OCI-LY3 (cell line): ENCODE results near the gene CCL21.

Source experiments
- H2AFZ ChIP-seq: fragments of 200-600, 300-600 bp; shearing (Covaris generic); 2 replicates; pipeline ENCODE4 v1.6.0; 2014; ENCODE audit warnings: antibody characterized with exemption, low read depth, low read length
- H3K27ac ChIP-seq: fragments of 200-600, 300-600 bp; sonication (generic); 2 replicates; pipeline ENCODE4 v1.5.1; 2014; ENCODE audit warnings: mild to moderate bottlenecking, low read length, moderate library complexity, mixed read lengths
- H3K27me3 ChIP-seq: fragments of 200-600, 300-600 bp; sonication (generic); 2 replicates; pipeline ENCODE4 v1.6.1; 2014; ENCODE audit warnings: low read depth, low read length, mixed read lengths
- H3K36me3 ChIP-seq: fragments of 200-600, 300-600 bp; sonication (generic); replicated peaks from 2 replicates; pipeline ENCODE3; 2014; ENCODE audit warnings: low read depth, low read length, mixed read lengths
- H3K4me1 ChIP-seq: fragments of 300-600, 200-600 bp; sonication (generic); 2 replicates; pipeline ENCODE4 v1.6.1; 2014; ENCODE audit warnings: low read length, mixed read lengths
- H3K4me2 ChIP-seq: fragments of 200-600, 300-600 bp; sonication (generic); 2 replicates; pipeline ENCODE4 v1.6.1; 2014; ENCODE audit warnings: low read length, mixed read lengths
- H3K4me3 ChIP-seq: fragments of 300-600, 200-600 bp; sonication (generic); 2 replicates; pipeline ENCODE4 v1.5.1; 2014; ENCODE audit warnings: antibody characterized with exemption, mild to moderate bottlenecking, low read length, moderate library complexity
- H3K79me2 ChIP-seq: fragments of 300-600, 200-600 bp; shearing (Covaris generic); 2 replicates; pipeline ENCODE4 v1.6.1; 2014; ENCODE audit warnings: mild to moderate bottlenecking, low read length, mixed read lengths
- H3K9ac ChIP-seq: fragments of 300-600, 200-600 bp; shearing (Covaris generic); 2 replicates; pipeline ENCODE4 v1.6.0; 2014; ENCODE audit warnings: mild to moderate bottlenecking, low read length, moderate library complexity
- H3K9me3 ChIP-seq: fragments of 200-600, 300-600 bp; shearing (Covaris generic); 2 replicates; pipeline ENCODE4 v1.6.1; 2014; ENCODE audit warnings: low read length, mixed read lengths; ENCODE audit not compliant: insufficient read depth
- H4K20me1 ChIP-seq: fragments of 200-600, 300-600 bp; sonication (generic); 2 replicates; pipeline ENCODE4 v1.6.1; 2016; ENCODE audit warnings: low read length, mixed read lengths; ENCODE audit not compliant: insufficient read depth
- EZH2phosphoT487 ChIP-seq: fragments of 200-600 bp; shearing (Covaris generic); IDR thresholded peaks from 2 replicates; pipeline ENCODE4 v1.6.1; 2018; ENCODE audit warnings: antibody characterized with exemption, mixed run types, low read depth
- TF ChIP-seq, protein P1 (sequence below): fragments of 200-600, 300-600 bp; sonication (generic); IDR thresholded peaks from 2 replicates; pipeline ENCODE4 v1.5.1; 2014; ENCODE audit warnings: antibody characterized with exemption, low read length, low read depth

Gene CCL21

GRCh38 chr9:34716711-34717110, 6.8 kb upstream of the CCL21 start:
- H3K4me2 ChIP-seq: no peak overlapping the region

GRCh38 chr9:34715639-34716215, 5.8 kb upstream of the CCL21 start:
- no peak overlapping the region for H2AFZ ChIP-seq
- H3K36me3 ChIP-seq: no peaks in the 10 kb centered on the region
- peaks cover 26% of the 10 kb centered on the region for H3K27me3 ChIP-seq
- no peaks in the 10 kb centered on the region for H3K79me2 ChIP-seq
- H3K27ac ChIP-seq: no peak overlapping the region
- no peaks in the 10 kb centered on the region for H4K20me1 ChIP-seq
- H3K9ac ChIP-seq: no peak overlapping the region
- TF ChIP-seq, protein P1, sequence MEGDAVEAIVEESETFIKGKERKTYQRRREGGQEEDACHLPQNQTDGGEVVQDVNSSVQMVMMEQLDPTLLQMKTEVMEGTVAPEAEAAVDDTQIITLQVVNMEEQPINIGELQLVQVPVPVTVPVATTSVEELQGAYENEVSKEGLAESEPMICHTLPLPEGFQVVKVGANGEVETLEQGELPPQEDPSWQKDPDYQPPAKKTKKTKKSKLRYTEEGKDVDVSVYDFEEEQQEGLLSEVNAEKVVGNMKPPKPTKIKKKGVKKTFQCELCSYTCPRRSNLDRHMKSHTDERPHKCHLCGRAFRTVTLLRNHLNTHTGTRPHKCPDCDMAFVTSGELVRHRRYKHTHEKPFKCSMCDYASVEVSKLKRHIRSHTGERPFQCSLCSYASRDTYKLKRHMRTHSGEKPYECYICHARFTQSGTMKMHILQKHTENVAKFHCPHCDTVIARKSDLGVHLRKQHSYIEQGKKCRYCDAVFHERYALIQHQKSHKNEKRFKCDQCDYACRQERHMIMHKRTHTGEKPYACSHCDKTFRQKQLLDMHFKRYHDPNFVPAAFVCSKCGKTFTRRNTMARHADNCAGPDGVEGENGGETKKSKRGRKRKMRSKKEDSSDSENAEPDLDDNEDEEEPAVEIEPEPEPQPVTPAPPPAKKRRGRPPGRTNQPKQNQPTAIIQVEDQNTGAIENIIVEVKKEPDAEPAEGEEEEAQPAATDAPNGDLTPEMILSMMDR: no peak
- no peak for TF ChIP-seq EZH2phosphoT487
- H3K4me3 ChIP-seq: no peak overlapping the region
- H3K4me1 ChIP-seq: no peaks in the 10 kb centered on the region
- H3K9me3 ChIP-seq: no peaks in the 10 kb centered on the region
- H3K4me2 ChIP-seq: no peak overlapping the region

More at GRCh38 chr9:34716711-34717110, 6.8 kb upstream of the CCL21 start:
- no peak for TF ChIP-seq EZH2phosphoT487
- TF ChIP-seq, protein P1: no peak
- H3K4me3 ChIP-seq: no peak overlapping the region
- H3K9me3 ChIP-seq: no peaks in the 10 kb centered on the region
- H2AFZ ChIP-seq: no peak overlapping the region
- H3K27ac ChIP-seq: no peak overlapping the region
- H3K9ac ChIP-seq: no peak overlapping the region
- no peaks in the 10 kb centered on the region for H3K4me1 ChIP-seq
- H3K79me2 ChIP-seq: no peaks in the 10 kb centered on the region
- H3K36me3 ChIP-seq: no peaks in the 10 kb centered on the region
- H4K20me1 ChIP-seq: no peaks in the 10 kb centered on the region
- peaks cover 25% of the 10 kb centered on the region for H3K27me3 ChIP-seq

GRCh38 chr9:34714007-34714406, 4.1 kb upstream of the CCL21 start:
- H3K4me3 ChIP-seq: no peak overlapping the region
- H2AFZ ChIP-seq: no peak overlapping the region

DNA sequence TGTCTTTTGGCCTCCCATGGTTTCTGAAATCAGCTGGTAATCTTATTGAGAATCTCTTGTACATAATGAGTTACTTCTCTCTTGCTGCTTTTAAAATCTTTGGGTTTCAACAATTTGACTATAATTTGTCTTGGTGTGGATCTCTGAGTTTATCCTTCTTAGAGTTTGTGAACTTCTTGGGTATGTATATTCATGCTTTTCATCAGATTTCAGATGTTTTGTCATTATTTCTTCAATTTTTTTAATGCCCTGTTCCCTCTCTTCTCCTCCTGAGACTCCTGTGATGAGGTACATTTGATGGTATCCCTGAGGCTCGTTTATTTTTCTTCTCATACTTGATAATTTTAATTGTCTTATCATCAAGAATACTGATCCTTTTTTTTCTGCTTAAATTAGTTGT, 2.2 kb upstream of the CCL21 start:
- Histone ChIP-seq H3K36me3 (no peaks in the 10 kb centered on the region), H2AFZ (no peak overlapping the region), H3K9ac (no peak overlapping the region), H4K20me1 (no peaks in the 10 kb centered on the region), H3K79me2 (no peaks in the 10 kb centered on the region), H3K27me3 (peaks cover 26% of the 10 kb centered on the region), H3K27ac (no peak overlapping the region), H3K4me3 (no peak overlapping the region), H3K4me1 (no peaks in the 10 kb centered on the region), H3K4me2 (no peak overlapping the region), H3K9me3 (no peaks in the 10 kb centered on the region)
- TF ChIP-seq EZH2phosphoT487: no peak
- TF ChIP-seq, protein P1: no peak

More at GRCh38 chr9:34714007-34714406, 4.1 kb upstream of the CCL21 start:
- TF ChIP-seq, protein P1: no peak
- Histone ChIP-seq H3K27me3 (peaks cover 26% of the 10 kb centered on the region), H3K79me2 (no peaks in the 10 kb centered on the region), H3K27ac (no peak overlapping the region), H3K9me3 (no peaks in the 10 kb centered on the region), H4K20me1 (no peaks in the 10 kb centered on the region), H3K36me3 (no peaks in the 10 kb centered on the region), H3K9ac (no peak overlapping the region), H3K4me2 (no peak overlapping the region), H3K4me1 (no peaks in the 10 kb centered on the region)
